ENCODE results near the gene RALGPS2.
"Not testable (repeated sequence)": the region's sequence is repeated elsewhere in the genome, so short reads cannot be mapped to it uniquely, and the experiment has no call there.

Gene RALGPS2

GRCh38 chr1:178942285-178943198 lies 217.5 kb downstream of the RALGPS2 start:
- Histone ChIP-seq H3K9ac (ENCODE audit: low read depth in 1 of 2, low read length in 2 of 2) (no peak overlapping the region), H3K36me3 (ENCODE audit: control insufficient read depth in 1 of 2, insufficient read depth in 2 of 2, low read length in 2 of 2) (no peaks in the 10 kb centered on the region), H3K27ac (ENCODE audit: low read depth, low read length) (peak overlapping the region; percentile 46), H3K27me3 (ENCODE audit: control insufficient read depth in 1 of 2, insufficient read depth in 2 of 2, low read length in 2 of 2) (no peaks in the 10 kb centered on the region), H3K4me1 (ENCODE audit: control insufficient read depth in 1 of 2, insufficient read depth in 2 of 2, low read length in 2 of 2) (peaks cover 0 to 3% of the 10 kb centered on the region in 2 donors), H3K9me3 (ENCODE audit: control insufficient read depth in 1 of 2, low read length in 2 of 2) (no peaks in the 10 kb centered on the region), H3K4me3 (ENCODE audit: low read depth in 1 of 2, low read length in 2 of 2) (no peak overlapping the region)

GRCh38 chr1:178944729-178945128 lies 219.7 kb downstream of the RALGPS2 start:
- Histone ChIP-seq H3K36me3 (ENCODE audit: control insufficient read depth in 1 of 2, insufficient read depth in 2 of 2, low read length in 2 of 2) (no peaks in the 10 kb centered on the region), H3K9me3 (ENCODE audit: control insufficient read depth in 1 of 2, low read length in 2 of 2) (no peaks in the 10 kb centered on the region), H3K27ac (ENCODE audit: low read depth, low read length) (no peak overlapping the region), H3K4me3 (ENCODE audit: low read depth in 1 of 2, low read length in 2 of 2) (no peak overlapping the region), H3K27me3 (ENCODE audit: control insufficient read depth in 1 of 2, insufficient read depth in 2 of 2, low read length in 2 of 2) (no peaks in the 10 kb centered on the region), H3K9ac (ENCODE audit: low read depth in 1 of 2, low read length in 2 of 2) (no peak overlapping the region), H3K4me1 (ENCODE audit: control insufficient read depth in 1 of 2, insufficient read depth in 2 of 2, low read length in 2 of 2) (peaks cover 0 to 3% of the 10 kb centered on the region in 2 donors)

DNA sequence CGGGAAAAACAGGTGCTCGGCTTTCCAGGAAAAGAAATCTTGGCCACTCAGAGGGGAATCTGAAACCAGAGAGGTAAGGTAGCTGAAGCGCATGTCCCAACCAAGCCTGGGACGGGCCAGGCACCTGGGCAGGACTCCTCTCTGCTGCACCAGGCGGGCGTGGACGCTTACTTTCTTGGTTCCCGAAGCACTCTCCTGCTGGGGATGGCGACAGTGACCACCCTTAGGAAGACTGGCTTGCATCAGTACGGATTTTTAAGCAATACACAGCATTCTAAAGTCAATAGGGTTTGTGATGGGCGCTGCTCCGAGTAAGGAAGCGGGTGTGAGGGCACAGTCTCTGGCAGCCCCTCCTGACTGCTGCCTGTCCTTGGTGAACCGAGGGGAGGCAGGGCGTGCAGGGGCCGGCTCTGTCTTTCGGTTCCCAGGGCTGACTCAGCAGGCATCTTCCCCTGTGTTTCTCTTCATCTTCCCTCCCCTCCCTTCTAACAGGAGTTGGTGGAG lies 220.8 kb downstream of the RALGPS2 start:
- H3K9me3 ChIP-seq (ENCODE audit: control insufficient read depth in 1 of 2, low read length in 2 of 2): no peaks in the 10 kb centered on the region
- H3K27ac ChIP-seq (ENCODE audit: low read depth, low read length): no peak overlapping the region
- H3K4me3 ChIP-seq (ENCODE audit: low read depth in 1 of 2, low read length in 2 of 2): no peak overlapping the region
- H3K9ac ChIP-seq (ENCODE audit: low read depth in 1 of 2, low read length in 2 of 2): no peak overlapping the region
- H3K27me3 ChIP-seq (ENCODE audit: control insufficient read depth in 1 of 2, insufficient read depth in 2 of 2, low read length in 2 of 2): no peaks in the 10 kb centered on the region
- peaks cover 0 to 3% of the 10 kb centered on the region in 2 donors for H3K4me1 ChIP-seq (ENCODE audit: control insufficient read depth in 1 of 2, insufficient read depth in 2 of 2, low read length in 2 of 2)
- no peaks in the 10 kb centered on the region for H3K36me3 ChIP-seq (ENCODE audit: control insufficient read depth in 1 of 2, insufficient read depth in 2 of 2, low read length in 2 of 2)

DNA sequence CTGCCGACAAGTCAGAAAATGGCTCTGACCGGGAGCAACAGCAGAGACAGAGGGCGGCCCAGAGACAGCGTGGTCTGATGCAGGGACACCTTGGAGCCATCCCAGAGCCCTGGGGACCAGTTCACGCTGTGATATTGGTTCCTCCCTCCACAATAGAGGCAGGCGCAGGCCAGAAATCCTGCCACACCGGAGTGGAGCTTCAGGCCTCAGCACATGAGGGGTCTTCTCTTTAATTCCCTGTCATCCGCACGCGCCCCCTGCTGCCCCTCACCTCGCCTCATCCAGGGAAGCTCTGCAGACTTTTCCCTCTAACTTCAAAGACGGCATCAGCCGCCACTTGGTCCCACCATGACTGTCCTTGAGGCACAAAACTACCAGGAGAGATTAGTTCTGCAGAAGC lies 221.4 kb downstream of the RALGPS2 start:
- Histone ChIP-seq H3K9ac (ENCODE audit: low read depth in 1 of 2, low read length in 2 of 2) (no peak overlapping the region), H3K36me3 (ENCODE audit: control insufficient read depth in 1 of 2, insufficient read depth in 2 of 2, low read length in 2 of 2) (no peaks in the 10 kb centered on the region), H3K4me1 (ENCODE audit: control insufficient read depth in 1 of 2, insufficient read depth in 2 of 2, low read length in 2 of 2) (peaks cover 0 to 3% of the 10 kb centered on the region in 2 donors), H3K27me3 (ENCODE audit: control insufficient read depth in 1 of 2, insufficient read depth in 2 of 2, low read length in 2 of 2) (no peaks in the 10 kb centered on the region), H3K4me3 (ENCODE audit: low read depth in 1 of 2, low read length in 2 of 2) (no peak overlapping the region), H3K27ac (ENCODE audit: low read depth, low read length) (no peak overlapping the region), H3K9me3 (ENCODE audit: control insufficient read depth in 1 of 2, low read length in 2 of 2) (no peaks in the 10 kb centered on the region)

DNA sequence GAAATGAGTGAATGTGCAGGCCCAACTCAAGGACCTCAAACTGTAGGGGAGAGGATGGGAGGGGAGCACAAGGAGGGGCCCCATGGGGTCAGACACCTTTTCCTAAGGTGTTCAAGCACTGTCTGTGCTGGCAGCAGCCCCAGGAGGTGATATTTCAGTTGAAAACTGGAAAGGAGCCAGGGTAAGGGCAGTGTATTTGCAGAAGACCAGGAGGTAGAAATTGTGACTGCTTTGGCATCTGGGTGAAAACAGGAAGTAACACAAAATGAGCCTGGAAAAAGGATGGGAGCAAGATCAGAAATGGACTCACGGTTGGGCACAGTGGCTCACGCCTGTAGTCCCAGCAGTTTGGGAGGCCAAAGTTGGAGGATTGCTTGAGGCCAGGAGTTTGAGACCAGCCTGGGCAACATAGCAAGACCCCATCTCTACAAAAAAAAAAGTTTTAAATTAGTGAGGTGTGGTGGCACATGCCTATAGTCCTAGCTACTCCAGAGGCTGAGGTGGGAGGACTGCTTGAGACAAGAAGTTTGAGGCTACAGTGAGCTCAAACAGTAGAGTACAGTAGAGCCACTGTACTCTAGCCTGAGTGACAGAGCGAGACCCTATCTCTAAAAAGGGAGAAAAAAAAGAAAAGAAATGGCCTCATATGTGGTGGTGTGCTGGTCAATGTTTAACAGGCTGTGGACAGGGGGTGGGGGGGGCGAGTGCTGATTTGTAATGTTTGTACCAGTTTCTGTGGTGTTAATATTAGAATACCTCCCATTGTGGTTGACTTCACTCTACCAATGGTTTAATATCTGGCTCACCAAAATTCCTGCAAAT lies 222.0 kb downstream of the RALGPS2 start:
- Histone ChIP-seq H3K36me3 (ENCODE audit: control insufficient read depth in 1 of 2, insufficient read depth in 2 of 2, low read length in 2 of 2) (no peaks in the 10 kb centered on the region), H3K4me3 (ENCODE audit: low read depth in 1 of 2, low read length in 2 of 2) (no peak overlapping the region), H3K27ac (ENCODE audit: low read depth, low read length) (no peak overlapping the region), H3K27me3 (ENCODE audit: control insufficient read depth in 1 of 2, insufficient read depth in 2 of 2, low read length in 2 of 2) (no peaks in the 10 kb centered on the region), H3K4me1 (ENCODE audit: control insufficient read depth in 1 of 2, insufficient read depth in 2 of 2, low read length in 2 of 2) (peaks cover 0 to 3% of the 10 kb centered on the region in 2 donors), H3K9me3 (ENCODE audit: control insufficient read depth in 1 of 2, low read length in 2 of 2) (no peaks in the 10 kb centered on the region), H3K9ac (ENCODE audit: low read depth in 1 of 2, low read length in 2 of 2) (no peak overlapping the region)

GRCh38 chr1:178947677-178947981 lies 222.6 kb downstream of the RALGPS2 start:
- Histone ChIP-seq H3K27me3 (ENCODE audit: control insufficient read depth in 1 of 2, insufficient read depth in 2 of 2, low read length in 2 of 2) (no peaks in the 10 kb centered on the region), H3K9ac (ENCODE audit: low read depth in 1 of 2, low read length in 2 of 2) (no peak overlapping the region), H3K4me1 (ENCODE audit: control insufficient read depth in 1 of 2, insufficient read depth in 2 of 2, low read length in 2 of 2) (peaks cover 0 to 2% of the 10 kb centered on the region in 2 donors), H3K4me3 (ENCODE audit: low read depth in 1 of 2, low read length in 2 of 2) (no peak overlapping the region), H3K27ac (ENCODE audit: low read depth, low read length) (no peak overlapping the region), H3K36me3 (ENCODE audit: control insufficient read depth in 1 of 2, insufficient read depth in 2 of 2, low read length in 2 of 2) (no peaks in the 10 kb centered on the region), H3K9me3 (ENCODE audit: control insufficient read depth in 1 of 2, low read length in 2 of 2) (no peaks in the 10 kb centered on the region)

DNA sequence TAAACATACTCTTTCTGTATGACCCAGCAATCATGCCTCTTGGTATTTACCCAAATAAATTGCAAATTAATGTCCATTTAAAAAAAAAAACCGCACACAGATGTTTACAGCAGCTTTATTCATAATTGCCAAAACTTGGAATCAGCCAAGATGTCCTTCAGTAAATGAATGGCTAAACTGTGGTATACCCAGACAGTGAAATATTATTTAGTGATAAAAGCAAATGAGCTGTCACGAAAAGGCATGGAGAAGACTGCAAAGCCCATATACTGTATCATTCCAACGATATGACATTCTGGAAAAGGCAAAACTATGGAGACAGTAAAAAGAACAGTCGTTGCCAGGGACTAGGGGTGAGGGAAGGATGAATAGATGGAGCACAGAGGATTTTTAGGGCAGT lies 223.6 kb downstream of the RALGPS2 start:
- Histone ChIP-seq H3K27me3 (ENCODE audit: control insufficient read depth in 1 of 2, insufficient read depth in 2 of 2, low read length in 2 of 2) (no peaks in the 10 kb centered on the region), H3K36me3 (ENCODE audit: control insufficient read depth in 1 of 2, insufficient read depth in 2 of 2, low read length in 2 of 2) (no peaks in the 10 kb centered on the region), H3K9me3 (ENCODE audit: control insufficient read depth in 1 of 2, low read length in 2 of 2) (no peaks in the 10 kb centered on the region), H3K9ac (ENCODE audit: low read depth in 1 of 2, low read length in 2 of 2) (no peak overlapping the region), H3K4me1 (ENCODE audit: control insufficient read depth in 1 of 2, insufficient read depth in 2 of 2, low read length in 2 of 2) (no peaks in the 10 kb centered on the region), H3K4me3 (ENCODE audit: low read depth in 1 of 2, low read length in 2 of 2) (no peak overlapping the region), H3K27ac (ENCODE audit: low read depth, low read length) (no peak overlapping the region)

- H3K27me3 ChIP-seq (ENCODE audit: control insufficient read depth in 1 of 2, insufficient read depth in 2 of 2, low read length in 2 of 2); H3K9ac ChIP-seq (ENCODE audit: low read depth in 1 of 2, low read length in 2 of 2); H3K4me1 ChIP-seq (ENCODE audit: control insufficient read depth in 1 of 2, insufficient read depth in 2 of 2, low read length in 2 of 2); H3K4me3 ChIP-seq (ENCODE audit: low read depth in 1 of 2, low read length in 2 of 2); H3K36me3 ChIP-seq (ENCODE audit: control insufficient read depth in 1 of 2, insufficient read depth in 2 of 2, low read length in 2 of 2); H3K27ac ChIP-seq (ENCODE audit: low read depth, low read length); H3K9me3 ChIP-seq (ENCODE audit: control insufficient read depth in 1 of 2, low read length in 2 of 2): not testable (repeated sequence)
Observed at GRCh38 chr1:178949866-178950265, 224.8 kb downstream of the RALGPS2 start.

DNA sequence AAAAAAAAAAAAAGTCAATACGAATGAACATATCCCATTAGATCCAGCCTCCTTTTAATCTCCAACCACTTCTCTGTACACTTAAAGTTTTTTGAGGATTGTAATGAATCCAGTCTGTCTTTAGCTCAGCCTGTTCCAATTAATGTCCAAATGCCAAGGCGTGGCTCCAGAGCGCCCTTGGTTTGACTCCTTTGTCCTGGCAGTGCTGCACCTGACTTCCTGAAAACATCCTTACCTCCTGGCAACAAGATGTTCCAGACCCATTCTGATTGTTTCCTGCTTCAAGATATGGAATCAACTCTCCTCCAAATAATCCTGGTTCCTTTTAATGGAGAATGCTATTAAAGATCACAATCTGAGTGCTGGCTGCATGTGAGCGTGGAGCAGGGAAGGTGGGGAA lies 226.6 kb downstream of the RALGPS2 start:
- Histone ChIP-seq H3K4me3 (ENCODE audit: low read depth in 1 of 2, low read length in 2 of 2) (no peak overlapping the region), H3K4me1 (ENCODE audit: control insufficient read depth in 1 of 2, insufficient read depth in 2 of 2, low read length in 2 of 2) (no peaks in the 10 kb centered on the region), H3K27ac (ENCODE audit: low read depth, low read length) (no peak overlapping the region), H3K9me3 (ENCODE audit: control insufficient read depth in 1 of 2, low read length in 2 of 2) (no peaks in the 10 kb centered on the region), H3K36me3 (ENCODE audit: control insufficient read depth in 1 of 2, insufficient read depth in 2 of 2, low read length in 2 of 2) (no peaks in the 10 kb centered on the region), H3K27me3 (ENCODE audit: control insufficient read depth in 1 of 2, insufficient read depth in 2 of 2, low read length in 2 of 2) (no peaks in the 10 kb centered on the region), H3K9ac (ENCODE audit: low read depth in 1 of 2, low read length in 2 of 2) (no peak overlapping the region)

- Histone ChIP-seq H3K4me1 (ENCODE audit: control insufficient read depth in 1 of 2, insufficient read depth in 2 of 2, low read length in 2 of 2) (no peaks in the 10 kb centered on the region), H3K36me3 (ENCODE audit: control insufficient read depth in 1 of 2, insufficient read depth in 2 of 2, low read length in 2 of 2) (no peaks in the 10 kb centered on the region), H3K4me3 (ENCODE audit: low read depth in 1 of 2, low read length in 2 of 2) (no peak overlapping the region), H3K9me3 (ENCODE audit: control insufficient read depth in 1 of 2, low read length in 2 of 2) (no peaks in the 10 kb centered on the region), H3K27me3 (ENCODE audit: control insufficient read depth in 1 of 2, insufficient read depth in 2 of 2, low read length in 2 of 2) (no peaks in the 10 kb centered on the region), H3K27ac (ENCODE audit: low read depth, low read length) (no peak overlapping the region), H3K9ac (ENCODE audit: low read depth in 1 of 2, low read length in 2 of 2) (no peak overlapping the region)
Observed at GRCh38 chr1:178953034-178953433, 228.0 kb downstream of the RALGPS2 start.

Data from duodenal mucosa (tissue), 2 donors.